A673 (cell line): ENCODE results near the gene NINJ1.

Experiments
- EZH2 ChIP-seq: fragments of 200-600 bp; sonication (generic); IDR thresholded peaks from 2 replicates; pipeline ENCODE4 v1.6.1; 2017; ENCODE audit warnings: borderline replicate concordance, low read depth, mild to moderate bottlenecking, mixed read lengths, antibody characterized with exemption, low read length; ENCODE audit not compliant: poor library complexity, severe bottlenecking
- TF ChIP-seq, protein P1 (sequence below): fragments of 300-800, 200-600 bp; sonication (generic); conservative IDR thresholded peaks from 2 replicates; pipeline ENCODE4 v1.5.1; 2017; ENCODE audit warnings: low read depth, mild to moderate bottlenecking, antibody characterized with exemption, low read length, moderate library complexity, mixed read lengths

GRCh38 chr9:93164085-93164484 is 30.0 kb upstream of the NINJ1 start:
- TF ChIP-seq, protein P1, sequence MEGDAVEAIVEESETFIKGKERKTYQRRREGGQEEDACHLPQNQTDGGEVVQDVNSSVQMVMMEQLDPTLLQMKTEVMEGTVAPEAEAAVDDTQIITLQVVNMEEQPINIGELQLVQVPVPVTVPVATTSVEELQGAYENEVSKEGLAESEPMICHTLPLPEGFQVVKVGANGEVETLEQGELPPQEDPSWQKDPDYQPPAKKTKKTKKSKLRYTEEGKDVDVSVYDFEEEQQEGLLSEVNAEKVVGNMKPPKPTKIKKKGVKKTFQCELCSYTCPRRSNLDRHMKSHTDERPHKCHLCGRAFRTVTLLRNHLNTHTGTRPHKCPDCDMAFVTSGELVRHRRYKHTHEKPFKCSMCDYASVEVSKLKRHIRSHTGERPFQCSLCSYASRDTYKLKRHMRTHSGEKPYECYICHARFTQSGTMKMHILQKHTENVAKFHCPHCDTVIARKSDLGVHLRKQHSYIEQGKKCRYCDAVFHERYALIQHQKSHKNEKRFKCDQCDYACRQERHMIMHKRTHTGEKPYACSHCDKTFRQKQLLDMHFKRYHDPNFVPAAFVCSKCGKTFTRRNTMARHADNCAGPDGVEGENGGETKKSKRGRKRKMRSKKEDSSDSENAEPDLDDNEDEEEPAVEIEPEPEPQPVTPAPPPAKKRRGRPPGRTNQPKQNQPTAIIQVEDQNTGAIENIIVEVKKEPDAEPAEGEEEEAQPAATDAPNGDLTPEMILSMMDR: no peak
- no peak for TF ChIP-seq EZH2
